Fibroblast of pulmonary artery (primary cell): ENCODE measurements around the gene C5orf63.

Experiments used
- DNase-seq: peaks from one replicate; pipeline ENCODE4 v3.0.0-alpha.2; 2010; ENCODE audit warnings: low read depth
- H3K4me3 ChIP-seq: replicated peaks from 2 replicates; pipeline ENCODE4 v1.5.1; 2011; ENCODE audit warnings: low read depth, mild to moderate bottlenecking, control low read depth, low read length, moderate library complexity
- TF ChIP-seq, protein P1 (sequence below): IDR thresholded peaks from 2 replicates; pipeline ENCODE4 v1.5.1; 2011; ENCODE audit warnings: mild to moderate bottlenecking, control low read depth, low read length, inconsistent platforms; ENCODE audit errors: missing control alignments

The C5orf63 gene

DNA sequence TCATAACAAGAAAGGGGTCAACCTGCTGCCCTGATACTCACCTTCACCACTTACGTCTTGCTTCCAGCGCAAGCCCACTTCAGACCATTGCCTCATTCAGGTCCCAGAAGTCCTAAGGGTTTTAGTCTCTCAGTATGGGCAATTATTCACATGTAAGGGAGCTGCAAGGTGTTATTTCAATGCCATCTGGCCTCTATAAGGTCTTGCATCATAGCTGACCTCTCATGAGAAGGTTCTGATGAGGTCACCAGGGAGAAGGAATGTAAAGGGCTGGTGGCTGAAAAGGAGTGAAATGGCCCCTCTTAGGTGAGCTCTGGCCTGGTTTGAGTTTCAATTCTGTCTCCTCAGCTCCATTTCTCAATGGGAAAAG lies 41.5 kb downstream of the C5orf63 start:
- DNase-seq = no peak
- H3K4me3 ChIP-seq = no peak overlapping the region
- TF ChIP-seq, protein P1, sequence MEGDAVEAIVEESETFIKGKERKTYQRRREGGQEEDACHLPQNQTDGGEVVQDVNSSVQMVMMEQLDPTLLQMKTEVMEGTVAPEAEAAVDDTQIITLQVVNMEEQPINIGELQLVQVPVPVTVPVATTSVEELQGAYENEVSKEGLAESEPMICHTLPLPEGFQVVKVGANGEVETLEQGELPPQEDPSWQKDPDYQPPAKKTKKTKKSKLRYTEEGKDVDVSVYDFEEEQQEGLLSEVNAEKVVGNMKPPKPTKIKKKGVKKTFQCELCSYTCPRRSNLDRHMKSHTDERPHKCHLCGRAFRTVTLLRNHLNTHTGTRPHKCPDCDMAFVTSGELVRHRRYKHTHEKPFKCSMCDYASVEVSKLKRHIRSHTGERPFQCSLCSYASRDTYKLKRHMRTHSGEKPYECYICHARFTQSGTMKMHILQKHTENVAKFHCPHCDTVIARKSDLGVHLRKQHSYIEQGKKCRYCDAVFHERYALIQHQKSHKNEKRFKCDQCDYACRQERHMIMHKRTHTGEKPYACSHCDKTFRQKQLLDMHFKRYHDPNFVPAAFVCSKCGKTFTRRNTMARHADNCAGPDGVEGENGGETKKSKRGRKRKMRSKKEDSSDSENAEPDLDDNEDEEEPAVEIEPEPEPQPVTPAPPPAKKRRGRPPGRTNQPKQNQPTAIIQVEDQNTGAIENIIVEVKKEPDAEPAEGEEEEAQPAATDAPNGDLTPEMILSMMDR = no peak

DNA sequence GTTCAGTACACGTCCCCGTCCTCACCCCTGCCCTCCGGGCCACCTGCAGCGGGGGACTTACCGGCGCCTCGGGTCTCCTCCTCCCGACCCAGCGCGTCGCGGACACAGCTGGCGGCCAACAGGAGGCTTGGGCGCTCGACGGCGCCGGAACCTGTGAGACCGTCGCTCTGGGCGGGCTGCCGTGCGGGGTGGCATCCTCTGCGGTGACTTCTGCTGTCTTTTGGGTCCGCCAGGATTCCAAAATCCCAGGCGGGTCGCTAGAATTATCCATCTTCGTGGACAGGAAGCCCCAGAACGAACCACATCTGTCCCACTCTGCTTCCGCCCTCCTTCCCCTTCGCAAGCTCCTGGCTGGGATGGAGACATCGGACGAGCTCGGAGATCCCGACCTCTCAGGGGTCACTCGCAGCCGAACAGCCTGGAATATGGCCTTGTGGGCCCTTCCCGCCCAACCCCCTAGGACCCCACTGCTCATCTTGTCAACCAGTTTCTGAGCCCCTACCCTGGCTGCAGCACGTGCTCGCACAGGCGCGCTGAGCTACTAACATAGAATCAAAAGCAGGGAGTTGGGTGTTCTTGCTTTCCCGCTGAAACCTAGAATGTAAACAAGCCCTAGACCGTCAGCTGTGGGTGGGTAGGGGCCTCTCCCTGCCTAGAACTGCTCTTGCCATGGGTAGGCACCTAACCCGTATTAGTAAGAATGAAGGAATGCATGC lies 42.0 kb downstream of the C5orf63 start:
- no peak for DNase-seq
- TF ChIP-seq, protein P1 = no peak
- H3K4me3 ChIP-seq = peak overlapping the region; percentile 80

DNA sequence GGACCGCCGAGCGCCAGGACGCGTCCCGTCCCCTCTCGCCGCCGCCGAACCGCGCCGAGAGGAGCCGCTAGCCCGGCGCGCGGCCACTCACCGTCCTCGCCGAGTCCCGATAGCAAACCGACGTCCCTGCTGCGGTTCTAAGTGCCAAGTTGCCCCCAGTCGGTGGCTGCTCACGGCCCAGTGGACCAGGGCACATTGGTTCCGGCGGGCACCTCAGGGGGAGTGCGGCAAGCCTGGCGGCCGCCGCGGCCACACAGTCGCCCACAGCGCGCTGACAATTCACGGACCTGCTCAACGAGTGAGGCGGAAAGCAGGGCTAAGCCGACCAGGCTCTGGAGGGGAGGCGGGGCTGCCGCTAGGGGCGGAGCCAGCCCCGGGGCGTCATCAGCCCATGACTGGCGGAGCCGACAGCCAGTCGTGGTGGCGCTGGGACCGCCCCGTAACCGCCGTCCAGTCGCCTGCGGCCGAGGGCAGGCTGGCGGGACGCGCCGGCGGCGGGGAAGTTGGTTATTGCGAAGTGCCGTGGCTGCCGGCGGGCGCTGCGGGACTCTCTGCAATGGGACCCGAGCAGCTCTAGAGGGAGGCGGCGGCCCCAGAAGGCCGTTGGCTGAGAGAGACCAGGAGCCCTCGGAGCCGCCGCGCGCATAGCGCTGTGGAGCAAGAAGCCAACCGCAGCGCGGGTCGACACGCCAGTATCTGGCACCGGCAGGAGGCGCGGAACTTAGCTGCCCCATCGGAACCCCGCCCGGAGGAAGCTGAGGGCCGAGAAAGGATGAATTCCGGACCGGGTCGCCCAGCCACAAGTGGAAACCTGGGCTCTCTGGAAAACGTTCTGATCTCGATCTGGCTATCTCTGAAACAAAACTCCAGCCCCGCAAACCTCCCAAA lies 42.8 kb downstream of the C5orf63 start, which contains the start of gene MARCHF3:
MARCHF3 (minus strand) TSS at position 300 of the 888 bp plus-strand sequence. CDS start 112,387 bp downstream, outside the sequence.
- TF ChIP-seq, protein P1 = peak; percentile 19
- H3K4me3 ChIP-seq = peak within 1 kb of the TSS; percentile 80
- DNase-seq = peak; percentile 97

DNA sequence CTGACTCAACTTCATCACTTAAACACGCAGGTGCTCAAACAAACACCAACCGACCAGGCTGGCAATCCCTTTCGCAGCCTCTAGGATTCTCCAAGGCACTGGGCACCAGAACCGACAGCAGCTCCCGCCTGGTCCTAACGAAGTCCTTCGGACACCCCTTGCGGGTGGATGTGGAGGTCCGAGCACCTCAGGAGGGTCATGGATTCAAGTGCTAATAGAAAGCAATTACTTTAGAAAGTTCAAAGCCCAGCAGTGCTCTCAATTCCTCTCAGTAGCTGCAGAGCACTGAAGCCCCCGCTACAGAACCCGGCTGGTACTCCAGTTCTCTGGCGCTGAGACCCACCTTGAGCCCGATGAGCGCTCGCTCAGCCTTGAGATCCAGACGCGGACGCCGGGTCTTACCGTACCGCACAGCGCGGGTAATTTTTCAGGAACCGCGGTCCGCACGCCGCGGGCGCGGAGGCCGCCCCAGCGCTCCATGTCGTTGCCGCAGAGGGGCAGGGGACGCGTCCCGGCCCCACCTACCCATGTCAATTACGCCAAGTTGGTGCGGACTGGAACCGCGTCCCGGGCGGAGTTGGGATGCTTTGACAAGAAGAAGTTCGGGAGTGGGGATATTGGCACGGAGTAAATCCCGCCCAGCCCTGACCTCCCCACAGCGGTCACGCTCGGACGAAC lies 43.6 kb downstream of the C5orf63 start:
- TF ChIP-seq, protein P1 = peak; percentile 58
- H3K4me3 ChIP-seq = peak overlapping the region; percentile 80
- peak; percentile 74 for DNase-seq

DNA sequence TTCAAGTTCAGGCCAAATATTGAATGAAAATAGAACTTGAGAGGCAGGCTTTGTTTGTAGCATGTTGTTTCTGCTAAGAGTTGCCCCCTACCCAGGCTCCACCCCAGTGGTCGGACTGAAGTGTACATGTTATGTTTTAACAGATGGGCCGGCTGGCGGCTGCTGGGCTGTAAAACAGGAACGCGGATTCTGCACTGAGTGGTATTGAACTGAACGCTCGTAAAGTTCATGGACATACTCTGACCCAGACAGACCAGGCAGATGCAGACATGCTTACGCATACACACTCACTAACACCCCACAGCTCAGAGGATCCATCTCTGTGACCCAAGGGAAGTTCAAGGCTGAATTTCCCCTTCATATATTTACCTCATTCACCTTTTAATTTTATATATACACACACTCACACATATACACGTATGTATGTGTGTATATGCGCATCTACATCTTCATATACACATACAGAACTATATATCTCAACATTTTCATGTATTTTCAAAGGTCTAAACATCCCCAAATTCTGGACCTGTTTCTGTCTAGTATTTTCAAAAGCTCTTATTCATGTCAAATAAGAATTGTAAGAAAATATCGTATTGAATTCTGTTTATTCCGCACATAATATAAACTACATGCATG lies 44.4 kb downstream of the C5orf63 start:
- H3K4me3 ChIP-seq = peak overlapping the region; percentile 80

DNA sequence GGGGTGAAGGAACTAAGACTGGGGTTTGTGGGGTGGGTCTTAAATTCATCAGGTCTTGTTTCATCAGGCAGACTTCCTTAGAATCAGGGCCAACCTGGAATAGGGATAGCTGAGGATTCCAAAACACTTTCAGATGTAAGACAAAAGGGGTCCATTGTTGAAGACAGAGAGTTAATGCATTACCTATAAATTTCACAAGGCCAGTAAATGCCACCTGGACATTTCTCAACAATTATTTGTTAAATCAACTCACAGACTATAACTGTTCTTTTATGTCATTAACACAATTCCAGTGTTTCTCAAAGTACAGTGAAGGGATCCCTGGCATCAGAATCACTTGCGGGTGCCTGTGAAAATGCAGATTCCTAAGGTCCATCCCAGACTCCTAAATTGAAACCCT lies 45.8 kb downstream of the C5orf63 start:
- TF ChIP-seq, protein P1 = no peak
- no peak overlapping the region for H3K4me3 ChIP-seq
- DNase-seq = no peak

More for the DNA sequence above, 44.4 kb downstream of the C5orf63 start:
- DNase-seq = no peak
- TF ChIP-seq, protein P1 = no peak
